Cardiac muscle cell (in vitro differentiated cells and primary cell): Measurements from ENCODE around the gene SNORC. TPM values are rescaled to one million over a fixed set of nuclear protein-coding genes. Genes with fewer than 3 reads are reported as not detected.

Experiments
- DNase-seq, 2 donors: peaks; one replicate each; pipeline versions ENCODE4 v3.0.0 to v3.0.0-alpha.2; 2010 to 2017; ENCODE audit warnings: low read depth in 1 of 2, low spot score in 1 of 2
- H3K27ac ChIP-seq: fragments of 200-600 bp; sonication (generic); 2 replicates; pipeline ENCODE4 v1.5.1; 2016
- H3K27me3 ChIP-seq: fragments of 200-600 bp; sonication (generic); 2 replicates; pipeline ENCODE4 v1.6.0; 2016; ENCODE audit warnings: control low read depth
- H3K36me3 ChIP-seq: fragments of 200-600 bp; sonication (generic); 2 replicates; pipeline ENCODE4 v1.5.1; 2016; ENCODE audit warnings: control low read depth
- H3K4me1 ChIP-seq: fragments of 200-600 bp; sonication (generic); 2 replicates; pipeline ENCODE4 v1.8.1; 2017; ENCODE audit warnings: low read depth, mild to moderate bottlenecking, mixed run types
- H3K4me3 ChIP-seq: fragments of 200-600 bp; sonication (generic); 2 replicates; pipeline ENCODE4 v1.5.1; 2016; ENCODE audit warnings: mild to moderate bottlenecking
- H3K9me3 ChIP-seq: fragments of 200-600 bp; sonication (generic); 2 replicates; pipeline ENCODE4 v1.5.1; 2017; ENCODE audit warnings: low read depth, mild to moderate bottlenecking, control low read depth
- CTCF ChIP-seq: IDR thresholded peaks from 2 replicates; pipeline ENCODE4 v1.5.1; 2012; ENCODE audit warnings: low read depth, mild to moderate bottlenecking, low read length
- polyA plus RNA-seq: library from polyadenylated mRNA; unstranded; fragments of >200 nt; fragmentation: Nextera tagmentation; extraction: Ambion mirVana; gene quantifications from 2 replicates; pipeline ENCODE4 v1.2.1, GENCODE V29; 2016
- total RNA-seq: library from RNA; depleted of rRNA; stranded (reverse); fragments of >200 nt; gene quantifications from 2 replicates; pipeline ENCODE4 v1.2.3, GENCODE V29; 2016

Gene SNORC
- total and polyA plus RNA-seq, 2 experiments from 2014 or later: 2.3 to 13.1 TPM

GRCh38 chr2:232859385-232859916 is 10.6 kb upstream of the SNORC start:
- DNase-seq: no peak
- Histone ChIP-seq H3K27me3 (no peaks in the 10 kb centered on the region), H3K27ac (no peak overlapping the region), H3K4me3 (no peak overlapping the region), H3K36me3 (peaks cover 31% of the 10 kb centered on the region), H3K9me3 (no peaks in the 10 kb centered on the region), H3K4me1 (no peaks in the 10 kb centered on the region)
- TF ChIP-seq CTCF: no peak

GRCh38 chr2:232860593-232861241 is 9.3 kb upstream of the SNORC start:
- TF ChIP-seq CTCF: no peak
- Histone ChIP-seq H3K9me3 (no peaks in the 10 kb centered on the region), H3K4me1 (no peaks in the 10 kb centered on the region), H3K27ac (no peak overlapping the region), H3K27me3 (no peaks in the 10 kb centered on the region), H3K36me3 (peaks cover 25% of the 10 kb centered on the region), H3K4me3 (no peak overlapping the region)
- DNase-seq: no peak

- Histone ChIP-seq H3K4me3 (no peak overlapping the region), H3K4me1 (no peaks in the 10 kb centered on the region), H3K27ac (no peak overlapping the region), H3K9me3 (no peaks in the 10 kb centered on the region), H3K27me3 (no peaks in the 10 kb centered on the region), H3K36me3 (peaks cover 21% of the 10 kb centered on the region)
- no peak for TF ChIP-seq CTCF
- no peak for DNase-seq
Observed at GRCh38 chr2:232861353-232861752, 8.7 kb upstream of the SNORC start.

- no peak overlapping the region for H3K4me3 ChIP-seq
- no peak overlapping the region for H3K27ac ChIP-seq
- no peaks in the 10 kb centered on the region for H3K27me3 ChIP-seq
- DNase-seq: no peak
- no peaks in the 10 kb centered on the region for H3K9me3 ChIP-seq
- H3K36me3 ChIP-seq: no peaks in the 10 kb centered on the region
- H3K4me1 ChIP-seq: no peaks in the 10 kb centered on the region
- no peak for TF ChIP-seq CTCF
Observed at GRCh38 chr2:232863996-232864395, 6.1 kb upstream of the SNORC start.

GRCh38 chr2:232865165-232865564 is 4.9 kb upstream of the SNORC start:
- DNase-seq: no peak
- Histone ChIP-seq H3K27me3 (no peaks in the 10 kb centered on the region), H3K9me3 (no peaks in the 10 kb centered on the region), H3K4me1 (no peaks in the 10 kb centered on the region), H3K36me3 (no peaks in the 10 kb centered on the region), H3K4me3 (no peak overlapping the region), H3K27ac (no peak overlapping the region)
- no peak for TF ChIP-seq CTCF
